Myocyte (in vitro differentiated cells): Measurements from ENCODE around the gene KRTAP29-1. TPM values are rescaled to one million over a fixed set of nuclear protein-coding genes. Genes with fewer than 3 reads are reported as not detected.

Source experiments
- DNase-seq: peaks from one replicate; pipeline ENCODE4 v3.0.0-alpha.2; 2012; ENCODE audit warnings: low read depth
- total RNA-seq: library from RNA; depleted of rRNA; stranded (reverse); fragments of >200 nt; gene quantifications from 2 replicates; pipeline ENCODE4 v1.2.3, GENCODE V29; 2014

The KRTAP29-1 gene
- total RNA-seq, 1 donor from 2014 or later, result not detected

GRCh38 chr17:41328207-41328606, 25.6 kb upstream of the KRTAP29-1 start:
- no peak for DNase-seq

- DNase-seq, result no peak
Measured at GRCh38 chr17:41327411-41328120, 24.9 kb upstream of the KRTAP29-1 start.

GRCh38 chr17:41326173-41327145, 23.8 kb upstream of the KRTAP29-1 start:
- DNase-seq, result no peak

GRCh38 chr17:41325611-41326010, 23.0 kb upstream of the KRTAP29-1 start:
- no peak for DNase-seq

- no peak for DNase-seq
Measured at GRCh38 chr17:41325126-41325525, 22.5 kb upstream of the KRTAP29-1 start.

GRCh38 chr17:41324180-41325075, 21.8 kb upstream of the KRTAP29-1 start:
- DNase-seq, result no peak

- no peak for DNase-seq
Measured at GRCh38 chr17:41322903-41323895, 20.5 kb upstream of the KRTAP29-1 start.

- DNase-seq, result peak; percentile 56
Measured at GRCh38 chr17:41322094-41322902, 19.6 kb upstream of the KRTAP29-1 start.

- no peak for DNase-seq
Measured at GRCh38 chr17:41318231-41318630, 15.6 kb upstream of the KRTAP29-1 start.

- DNase-seq, result no peak
Measured at GRCh38 chr17:41315814-41316445, 13.3 kb upstream of the KRTAP29-1 start.

- no peak for DNase-seq
Measured at GRCh38 chr17:41315204-41315794, 12.6 kb upstream of the KRTAP29-1 start, which contains the start of gene KRTAP17-1. TSS of gene KRTAP17-1 (minus strand) at chr17:41315710. CDS start at chr17:41315650, 60 bp downstream.

GRCh38 chr17:41311111-41311510, 8.5 kb upstream of the KRTAP29-1 start:
- no peak for DNase-seq

GRCh38 chr17:41308918-41309359, 6.3 kb upstream of the KRTAP29-1 start, which contains the start of gene KRTAP16-1:
TSS of gene KRTAP16-1 (minus strand) at chr17:41309309. CDS start at chr17:41309253, 56 bp downstream.
- DNase-seq, result no peak

GRCh38 chr17:41308251-41308917, 5.7 kb upstream of the KRTAP29-1 start:
- DNase-seq, result peak; percentile 91

GRCh38 chr17:41307647-41308046, 5.0 kb upstream of the KRTAP29-1 start:
- peak; percentile 36 for DNase-seq

GRCh38 chr17:41304091-41304490, 1.4 kb upstream of the KRTAP29-1 start:
- DNase-seq, result no peak

GRCh38 chr17:41302981-41303380, 330 bp upstream of the KRTAP29-1 start:
- DNase-seq, result no peak
